ENCODE data around the gene YAF2. TPM values are rescaled to one million over a fixed set of nuclear protein-coding genes. Genes with fewer than 3 reads are reported as not detected.

YAF2 gene
- total and polyA plus RNA-seq, 2 experiments from 2014 or later, result 1.0 TPM

- no peaks in the 10 kb centered on the region for H3K9me2 ChIP-seq (ENCODE audit: insufficient read depth)
- DNase-seq (ENCODE audit: low spot score) (no peak), ATAC-seq (peak; percentile 44; the same call in 1 of the 3 replicates)
- H4K20me1 ChIP-seq (replicated peaks; ENCODE audit: insufficient read depth), result no peaks in the 10 kb centered on the region
- no peaks in the 10 kb centered on the region for H3K27me3 ChIP-seq (ENCODE audit: insufficient read depth)
- no peaks in the 10 kb centered on the region for H3K27me3 Mint-ChIP-seq (ENCODE audit: insufficient read depth, low read depth, poor library complexity)
- H3K27ac ChIP-seq (ENCODE audit: low read depth), result no peak overlapping the region
- H3K4me2 ChIP-seq, result no peak overlapping the region
- no peaks in the 10 kb centered on the region for H3K36me3 ChIP-seq (ENCODE audit: insufficient read depth)
- no peaks in the 10 kb centered on the region for H3K36me3 Mint-ChIP-seq (ENCODE audit: low read depth)
- H2AFZ ChIP-seq, result no peak overlapping the region; the same call in 1 of the 2 replicates
- H3K4me3 ChIP-seq, result no peak overlapping the region
- no peak for TF ChIP-seq NANOG (IDR thresholded peaks at IDR 0.05; ENCODE audit: borderline replicate concordance)
- TF ChIP-seq, protein P1, sequence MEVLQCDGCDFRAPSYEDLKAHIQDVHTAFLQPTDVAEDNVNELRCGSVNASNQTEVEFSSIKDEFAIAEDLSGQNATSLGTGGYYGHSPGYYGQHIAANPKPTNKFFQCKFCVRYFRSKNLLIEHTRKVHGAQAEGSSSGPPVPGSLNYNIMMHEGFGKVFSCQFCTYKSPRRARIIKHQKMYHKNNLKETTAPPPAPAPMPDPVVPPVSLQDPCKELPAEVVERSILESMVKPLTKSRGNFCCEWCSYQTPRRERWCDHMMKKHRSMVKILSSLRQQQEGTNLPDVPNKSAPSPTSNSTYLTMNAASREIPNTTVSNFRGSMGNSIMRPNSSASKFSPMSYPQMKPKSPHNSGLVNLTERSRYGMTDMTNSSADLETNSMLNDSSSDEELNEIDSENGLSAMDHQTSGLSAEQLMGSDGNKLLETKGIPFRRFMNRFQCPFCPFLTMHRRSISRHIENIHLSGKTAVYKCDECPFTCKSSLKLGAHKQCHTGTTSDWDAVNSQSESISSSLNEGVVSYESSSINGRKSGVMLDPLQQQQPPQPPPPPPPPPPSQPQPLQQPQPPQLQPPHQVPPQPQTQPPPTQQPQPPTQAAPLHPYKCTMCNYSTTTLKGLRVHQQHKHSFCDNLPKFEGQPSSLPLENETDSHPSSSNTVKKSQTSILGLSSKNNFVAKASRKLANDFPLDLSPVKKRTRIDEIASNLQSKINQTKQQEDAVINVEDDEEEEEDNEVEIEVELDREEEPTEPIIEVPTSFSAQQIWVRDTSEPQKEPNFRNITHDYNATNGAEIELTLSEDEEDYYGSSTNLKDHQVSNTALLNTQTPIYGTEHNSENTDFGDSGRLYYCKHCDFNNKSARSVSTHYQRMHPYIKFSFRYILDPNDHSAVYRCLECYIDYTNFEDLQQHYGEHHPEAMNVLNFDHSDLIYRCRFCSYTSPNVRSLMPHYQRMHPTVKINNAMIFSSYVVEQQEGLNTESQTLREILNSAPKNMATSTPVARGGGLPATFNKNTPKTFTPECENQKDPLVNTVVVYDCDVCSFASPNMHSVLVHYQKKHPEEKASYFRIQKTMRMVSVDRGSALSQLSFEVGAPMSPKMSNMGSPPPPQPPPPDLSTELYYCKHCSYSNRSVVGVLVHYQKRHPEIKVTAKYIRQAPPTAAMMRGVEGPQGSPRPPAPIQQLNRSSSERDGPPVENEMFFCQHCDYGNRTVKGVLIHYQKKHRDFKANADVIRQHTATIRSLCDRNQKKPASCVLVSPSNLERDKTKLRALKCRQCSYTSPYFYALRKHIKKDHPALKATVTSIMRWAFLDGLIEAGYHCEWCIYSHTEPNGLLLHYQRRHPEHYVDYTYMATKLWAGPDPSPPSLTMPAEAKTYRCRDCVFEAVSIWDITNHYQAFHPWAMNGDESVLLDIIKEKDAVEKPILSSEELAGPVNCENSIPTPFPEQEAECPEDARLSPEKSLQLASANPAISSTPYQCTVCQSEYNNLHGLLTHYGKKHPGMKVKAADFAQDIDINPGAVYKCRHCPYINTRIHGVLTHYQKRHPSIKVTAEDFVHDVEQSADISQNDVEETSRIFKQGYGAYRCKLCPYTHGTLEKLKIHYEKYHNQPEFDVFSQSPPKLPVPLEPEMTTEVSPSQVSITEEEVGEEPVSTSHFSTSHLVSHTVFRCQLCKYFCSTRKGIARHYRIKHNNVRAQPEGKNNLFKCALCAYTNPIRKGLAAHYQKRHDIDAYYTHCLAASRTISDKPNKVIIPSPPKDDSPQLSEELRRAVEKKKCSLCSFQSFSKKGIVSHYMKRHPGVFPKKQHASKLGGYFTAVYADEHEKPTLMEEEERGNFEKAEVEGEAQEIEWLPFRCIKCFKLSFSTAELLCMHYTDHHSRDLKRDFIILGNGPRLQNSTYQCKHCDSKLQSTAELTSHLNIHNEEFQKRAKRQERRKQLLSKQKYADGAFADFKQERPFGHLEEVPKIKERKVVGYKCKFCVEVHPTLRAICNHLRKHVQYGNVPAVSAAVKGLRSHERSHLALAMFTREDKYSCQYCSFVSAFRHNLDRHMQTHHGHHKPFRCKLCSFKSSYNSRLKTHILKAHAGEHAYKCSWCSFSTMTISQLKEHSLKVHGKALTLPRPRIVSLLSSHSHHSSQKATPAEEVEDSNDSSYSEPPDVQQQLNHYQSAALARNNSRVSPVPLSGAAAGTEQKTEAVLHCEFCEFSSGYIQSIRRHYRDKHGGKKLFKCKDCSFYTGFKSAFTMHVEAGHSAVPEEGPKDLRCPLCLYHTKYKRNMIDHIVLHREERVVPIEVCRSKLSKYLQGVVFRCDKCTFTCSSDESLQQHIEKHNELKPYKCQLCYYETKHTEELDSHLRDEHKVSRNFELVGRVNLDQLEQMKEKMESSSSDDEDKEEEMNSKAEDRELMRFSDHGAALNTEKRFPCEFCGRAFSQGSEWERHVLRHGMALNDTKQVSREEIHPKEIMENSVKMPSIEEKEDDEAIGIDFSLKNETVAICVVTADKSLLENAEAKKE (CRISPR knock-in tag; IDR thresholded peaks at IDR 0.05), result no peak
- no peak for TF ChIP-seq STAT1 (IDR thresholded peaks at IDR 0.05; ENCODE audit: unreplicated experiment)
- TF ChIP-seq CREB1 (CRISPR knock-in tag; IDR thresholded peaks at IDR 0.05; ENCODE audit: low read depth), result no peak
- TF ChIP-seq ZNF331 (CRISPR knock-in tag; IDR thresholded peaks at IDR 0.05; ENCODE audit: low read depth), result no peak
- TF ChIP-seq POLR2AphosphoS5 (IDR thresholded peaks at IDR 0.05; ENCODE audit: low read depth), result no peak
- no peak for TF ChIP-seq EZH2phosphoT487 (IDR thresholded peaks at IDR 0.05; ENCODE audit: unreplicated experiment)
- TF ChIP-seq, protein P2, sequence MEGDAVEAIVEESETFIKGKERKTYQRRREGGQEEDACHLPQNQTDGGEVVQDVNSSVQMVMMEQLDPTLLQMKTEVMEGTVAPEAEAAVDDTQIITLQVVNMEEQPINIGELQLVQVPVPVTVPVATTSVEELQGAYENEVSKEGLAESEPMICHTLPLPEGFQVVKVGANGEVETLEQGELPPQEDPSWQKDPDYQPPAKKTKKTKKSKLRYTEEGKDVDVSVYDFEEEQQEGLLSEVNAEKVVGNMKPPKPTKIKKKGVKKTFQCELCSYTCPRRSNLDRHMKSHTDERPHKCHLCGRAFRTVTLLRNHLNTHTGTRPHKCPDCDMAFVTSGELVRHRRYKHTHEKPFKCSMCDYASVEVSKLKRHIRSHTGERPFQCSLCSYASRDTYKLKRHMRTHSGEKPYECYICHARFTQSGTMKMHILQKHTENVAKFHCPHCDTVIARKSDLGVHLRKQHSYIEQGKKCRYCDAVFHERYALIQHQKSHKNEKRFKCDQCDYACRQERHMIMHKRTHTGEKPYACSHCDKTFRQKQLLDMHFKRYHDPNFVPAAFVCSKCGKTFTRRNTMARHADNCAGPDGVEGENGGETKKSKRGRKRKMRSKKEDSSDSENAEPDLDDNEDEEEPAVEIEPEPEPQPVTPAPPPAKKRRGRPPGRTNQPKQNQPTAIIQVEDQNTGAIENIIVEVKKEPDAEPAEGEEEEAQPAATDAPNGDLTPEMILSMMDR (conservative IDR thresholded peaks at IDR 0.05; ENCODE audit: low read depth in 2 of 2), result no peak
- TF ChIP-seq JUNB (IDR thresholded peaks at IDR 0.05; ENCODE audit: unreplicated experiment), result no peak
- no peak for TF ChIP-seq REST (IDR thresholded peaks at IDR 0.05; ENCODE audit: unreplicated experiment)
- TF ChIP-seq ETS1 (IDR thresholded peaks at IDR 0.05), result no peak
- TF ChIP-seq ZNF114 (CRISPR knock-in tag; IDR thresholded peaks at IDR 0.05), result no peak
- TF ChIP-seq EZH2 (IDR thresholded peaks at IDR 0.05; ENCODE audit: low read depth, unreplicated experiment), result no peak
- no peaks in the 10 kb centered on the region for H3K9me3 Mint-ChIP-seq
- peaks cover 6% of the 10 kb centered on the region; the same call in 2 of the 3 replicates for H3K4me1 Mint-ChIP-seq
- no peaks in the 10 kb centered on the region for H3K79me2 ChIP-seq (replicated peaks; ENCODE audit: insufficient read depth)
- no peaks in the 10 kb centered on the region for H3K4me1 ChIP-seq (ENCODE audit: insufficient read depth)
- H3F3A ChIP-seq (replicated peaks; ENCODE audit: low read depth), result no peaks in the 10 kb centered on the region
- H3K4me3 Mint-ChIP-seq, result no peak overlapping the region
- no peak overlapping the region for H3K27ac Mint-ChIP-seq
Measured at GRCh38 chr12:42196723-42197603, 41.1 kb downstream of the YAF2 start.
